Hepatocyte (in vitro differentiated cells): ENCODE measurements around the gene PTGER2. TPM values are rescaled to one million over a fixed set of nuclear protein-coding genes. Genes with fewer than 3 reads are reported as not detected.

Source experiments
- DNase-seq: peaks from one replicate; pipeline ENCODE4 v3.0.0-alpha.2; 2016; ENCODE audit warnings: low spot score
- H2AFZ ChIP-seq: fragments of 200-600 bp; sonication (generic); 2 replicates; pipeline ENCODE4 v1.6.0; 2016; ENCODE audit warnings: antibody characterized with exemption, mild to moderate bottlenecking
- H3K27ac ChIP-seq: fragments of 200-600 bp; sonication (generic); 2 replicates; pipeline ENCODE4 v1.5.1; 2016; ENCODE audit warnings: mild to moderate bottlenecking
- H3K27me3 ChIP-seq: fragments of 200-600 bp; sonication (generic); 2 replicates; pipeline ENCODE4 v1.6.1; 2016
- H3K36me3 ChIP-seq: fragments of 200-600 bp; sonication (generic); replicated peaks from 2 replicates; pipeline ENCODE4 v1.5.1; 2016; ENCODE audit warnings: low read depth; ENCODE audit not compliant: insufficient read depth
- H3K4me1 ChIP-seq: fragments of 200-600 bp; sonication (generic); 2 replicates; pipeline ENCODE4 v1.5.1; 2016; ENCODE audit warnings: mild to moderate bottlenecking, moderate library complexity; ENCODE audit not compliant: insufficient read depth
- H3K4me2 ChIP-seq: fragments of 200-600 bp; sonication (generic); 2 replicates; pipeline ENCODE4 v1.6.0; 2016
- H3K4me3 ChIP-seq: fragments of 200-600 bp; sonication (generic); 2 replicates; pipeline ENCODE4 v1.5.1; 2016; ENCODE audit warnings: mild to moderate bottlenecking
- H3K79me2 ChIP-seq: fragments of 200-600 bp; sonication (generic); 2 replicates; pipeline ENCODE4 v1.6.0; 2017; ENCODE audit warnings: mild to moderate bottlenecking
- H3K9me2 ChIP-seq: fragments of 200-600 bp; sonication (generic); replicated peaks from 2 replicates; pipeline ENCODE4 v1.6.0; 2017; ENCODE audit warnings: mild to moderate bottlenecking; ENCODE audit not compliant: insufficient read depth
- H3K9me3 ChIP-seq: fragments of 200-600 bp; sonication (generic); 2 replicates; pipeline ENCODE4 v1.5.1; 2016; ENCODE audit warnings: low read depth, mild to moderate bottlenecking
- H4K20me1 ChIP-seq: fragments of 200-600 bp; sonication (generic); 2 replicates; pipeline ENCODE4 v1.6.0; 2016; ENCODE audit warnings: mild to moderate bottlenecking; ENCODE audit not compliant: insufficient read depth, poor library complexity, severe bottlenecking
- CTCF ChIP-seq: fragments of 200-600 bp; sonication (generic); IDR thresholded peaks from 2 replicates; pipeline ENCODE4 v1.5.1; 2016; ENCODE audit warnings: antibody characterized with exemption, mild to moderate bottlenecking; ENCODE audit not compliant: poor library complexity
- EZH2 ChIP-seq: fragments of 200-600 bp; sonication (generic); IDR thresholded peaks from 2 replicates; pipeline ENCODE4 v1.6.1; 2016; ENCODE audit warnings: antibody characterized with exemption, mild to moderate bottlenecking, borderline replicate concordance
- EZH2phosphoT487 ChIP-seq: fragments of 200-600 bp; sonication (generic); IDR thresholded peaks from one replicate; pipeline ENCODE4 v1.6.1; 2018; ENCODE audit warnings: antibody characterized with exemption, mild to moderate bottlenecking, low read depth, moderate library complexity; ENCODE audit not compliant: unreplicated experiment, severe bottlenecking
- WGBS: methylation state at CpG from one replicate; pipeline ENCODE4 v1.1.6; 2016; ENCODE audit warnings: low lambda C conversion rate; ENCODE audit errors: missing lambda C conversion rate; 5-methylcytosine and 5-hydroxymethylcytosine counted together
- polyA plus RNA-seq: library from polyadenylated mRNA; unstranded; fragments of >200 nt; fragmentation: Nextera tagmentation; extraction: Ambion mirVana; gene quantifications from 2 replicates; pipeline ENCODE4 v1.2.1, GENCODE V29; 2016
- total RNA-seq: library from RNA; depleted of rRNA; stranded (reverse); fragments of >200 nt; gene quantifications from 2 replicates; pipeline ENCODE4 v1.2.3, GENCODE V29; 2014

The PTGER2 gene
- total and polyA plus RNA-seq, 2 experiments from 2014 or later = 18.5 to 49.3 TPM

GRCh38 chr14:52352061-52352491 lies 38.0 kb downstream of the PTGER2 start:
- no peaks in the 10 kb centered on the region for H3K36me3 ChIP-seq
- no peak overlapping the region for H3K4me3 ChIP-seq
- H3K9me3 ChIP-seq = no peaks in the 10 kb centered on the region
- H3K27ac ChIP-seq = peak overlapping the region; percentile 53
- H3K9me2 ChIP-seq = no peaks in the 10 kb centered on the region
- H3K4me2 ChIP-seq = peak overlapping the region; percentile 15
- DNase-seq = peak; percentile 42
- H3K4me1 ChIP-seq = peaks cover 29% of the 10 kb centered on the region
- no peaks in the 10 kb centered on the region for H4K20me1 ChIP-seq
- H3K27me3 ChIP-seq = no peaks in the 10 kb centered on the region
- no peaks in the 10 kb centered on the region for H3K79me2 ChIP-seq
- TF ChIP-seq EZH2 (no peak), CTCF (no peak), EZH2phosphoT487 (no peak)
- H2AFZ ChIP-seq = no peak overlapping the region
- WGBS = 19% methylated on average over 3 of the region's 3 CpGs

GRCh38 chr14:52352569-52352968 lies 38.5 kb downstream of the PTGER2 start:
- no peaks in the 10 kb centered on the region for H3K27me3 ChIP-seq
- H2AFZ ChIP-seq = no peak overlapping the region
- no peak for DNase-seq
- no peaks in the 10 kb centered on the region for H3K36me3 ChIP-seq
- TF ChIP-seq CTCF (no peak), EZH2 (no peak), EZH2phosphoT487 (no peak)
- H3K9me2 ChIP-seq = no peaks in the 10 kb centered on the region
- peak overlapping the region; percentile 19 for H3K4me2 ChIP-seq
- no peak overlapping the region for H3K4me3 ChIP-seq
- WGBS = 34% methylated on average over 4 of the region's 4 CpGs
- H4K20me1 ChIP-seq = no peaks in the 10 kb centered on the region
- H3K27ac ChIP-seq = peak overlapping the region; percentile 53
- peaks cover 29% of the 10 kb centered on the region for H3K4me1 ChIP-seq
- H3K9me3 ChIP-seq = no peaks in the 10 kb centered on the region
- H3K79me2 ChIP-seq = no peaks in the 10 kb centered on the region

- H4K20me1 ChIP-seq = no peaks in the 10 kb centered on the region
- no peak overlapping the region for H3K27ac ChIP-seq
- H3K4me1 ChIP-seq = peaks cover 17% of the 10 kb centered on the region
- no peaks in the 10 kb centered on the region for H3K9me3 ChIP-seq
- no peaks in the 10 kb centered on the region for H3K9me2 ChIP-seq
- DNase-seq = no peak
- H3K4me2 ChIP-seq = no peak overlapping the region
- no peak overlapping the region for H3K4me3 ChIP-seq
- H3K79me2 ChIP-seq = no peaks in the 10 kb centered on the region
- H3K27me3 ChIP-seq = no peaks in the 10 kb centered on the region
- H3K36me3 ChIP-seq = no peaks in the 10 kb centered on the region
- no peak overlapping the region for H2AFZ ChIP-seq
- TF ChIP-seq EZH2 (no peak), EZH2phosphoT487 (no peak), CTCF (no peak)
Measured at GRCh38 chr14:52354242-52354641, 40.1 kb downstream of the PTGER2 start.

- H4K20me1 ChIP-seq = no peaks in the 10 kb centered on the region
- H3K4me3 ChIP-seq = no peak overlapping the region
- H3K9me3 ChIP-seq = no peaks in the 10 kb centered on the region
- WGBS = 65% methylated on average over 2 of the region's 2 CpGs
- H3K9me2 ChIP-seq = no peaks in the 10 kb centered on the region
- no peaks in the 10 kb centered on the region for H3K79me2 ChIP-seq
- peaks cover 16% of the 10 kb centered on the region for H3K4me1 ChIP-seq
- TF ChIP-seq CTCF (no peak), EZH2phosphoT487 (no peak), EZH2 (no peak)
- DNase-seq = peak; percentile 33
- H3K36me3 ChIP-seq = no peaks in the 10 kb centered on the region
- H3K27me3 ChIP-seq = no peaks in the 10 kb centered on the region
- no peak overlapping the region for H3K27ac ChIP-seq
- H3K4me2 ChIP-seq = no peak overlapping the region
- H2AFZ ChIP-seq = no peak overlapping the region
Measured at GRCh38 chr14:52355016-52355431, 40.9 kb downstream of the PTGER2 start.
